ENCODE results near the gene LRFN3. TPM values are rescaled to one million over a fixed set of nuclear protein-coding genes. Genes with fewer than 3 reads are reported as not detected.

The LRFN3 gene
- total and polyA plus RNA-seq, 4 donors = 5.5 to 47.8 (median 25.8) TPM

DNA sequence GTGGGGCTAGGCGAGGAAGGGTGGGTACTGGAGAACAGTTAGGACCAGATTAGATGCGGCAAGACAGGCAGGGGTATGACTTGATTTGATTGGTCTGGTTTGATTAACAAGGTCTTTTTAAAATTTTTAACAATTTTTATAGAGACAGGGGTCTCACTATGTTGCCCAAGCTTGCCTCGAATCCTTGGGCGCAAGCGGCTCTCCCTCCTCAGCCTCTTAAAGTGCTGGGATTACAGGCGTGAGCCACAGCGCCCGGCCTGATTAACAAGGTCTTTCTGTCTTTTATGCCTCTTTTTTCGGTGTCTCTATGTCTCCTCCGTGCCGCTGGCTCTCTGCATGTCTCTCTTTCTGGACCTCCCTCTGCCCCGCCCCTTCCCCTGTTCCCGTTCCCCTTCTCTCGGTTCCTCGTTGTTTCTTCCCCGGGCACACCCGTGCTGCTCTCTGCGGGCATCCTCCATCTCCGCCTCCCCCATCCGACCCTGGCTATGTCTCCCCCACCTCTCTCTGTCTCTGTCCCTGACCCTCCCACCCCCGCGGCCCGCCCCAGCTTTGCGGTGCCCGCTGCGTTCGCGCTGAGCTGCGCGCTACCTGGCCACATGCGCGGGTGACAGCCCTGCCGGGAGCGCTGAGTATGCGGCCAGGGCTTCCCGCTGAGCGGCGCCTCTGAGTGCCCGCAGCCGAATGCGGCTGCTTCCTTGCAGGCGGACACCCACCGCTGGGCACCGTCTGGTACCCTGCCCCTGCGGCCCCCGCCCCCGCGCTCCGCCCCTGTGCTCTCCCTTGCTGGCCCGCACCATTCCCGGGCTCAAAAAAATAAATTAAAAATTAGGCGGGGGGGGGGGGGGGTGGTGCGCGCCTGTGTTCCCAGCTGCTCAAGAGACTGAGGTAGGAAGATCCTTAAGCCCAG lies 50.7 kb downstream of the LRFN3 start:
- Histone ChIP-seq H3K9me3 (ENCODE audit: control insufficient read depth, insufficient read depth, low read length) (no peaks in the 10 kb centered on the region), H3K4me1 (ENCODE audit: control insufficient read depth, insufficient read depth, low read length) (peaks cover 15% of the 10 kb centered on the region), H3K36me3 (ENCODE audit: control insufficient read depth, insufficient read depth, low read length) (no peaks in the 10 kb centered on the region), H3K4me3 (ENCODE audit: low read depth, low read length) (no peak overlapping the region), H3K27ac (ENCODE audit: low read depth, low read length) (no peak overlapping the region), H3K27me3 (ENCODE audit: control insufficient read depth, insufficient read depth, low read length) (peaks cover 14% of the 10 kb centered on the region)
- DNase-seq (ENCODE audit: low read depth in 4 of 6, low spot score in 6 of 6) = peak in 2 of 6 donors; percentile 74 to 87
- WGBS (ENCODE audit: insufficient coverage) = 5% methylated on average over 47 of the region's 54 CpGs

DNA sequence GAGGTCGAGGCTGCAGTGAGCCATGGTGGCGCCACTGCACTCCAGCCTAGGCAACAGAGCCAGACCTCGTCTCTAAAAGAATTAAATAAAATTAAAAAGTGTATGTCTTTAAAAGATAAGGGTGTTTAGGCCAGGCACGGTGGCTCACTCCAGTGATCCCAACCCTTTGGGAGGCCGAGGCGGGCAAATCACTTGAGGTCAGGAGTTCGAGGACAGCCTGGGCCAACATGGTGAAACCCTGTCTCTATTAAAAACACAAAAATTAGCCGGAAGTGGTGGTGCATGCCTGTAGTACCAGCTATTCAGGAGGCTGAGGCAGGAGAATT lies 51.4 kb downstream of the LRFN3 start:
- H3K27me3 ChIP-seq (ENCODE audit: control insufficient read depth, insufficient read depth, low read length) = peaks cover 14% of the 10 kb centered on the region
- H3K4me3 ChIP-seq (ENCODE audit: low read depth, low read length) = no peak overlapping the region
- H3K27ac ChIP-seq (ENCODE audit: low read depth, low read length) = no peak overlapping the region
- no peaks in the 10 kb centered on the region for H3K9me3 ChIP-seq (ENCODE audit: control insufficient read depth, insufficient read depth, low read length)
- peaks cover 15% of the 10 kb centered on the region for H3K4me1 ChIP-seq (ENCODE audit: control insufficient read depth, insufficient read depth, low read length)
- DNase-seq (ENCODE audit: low read depth in 4 of 6, low spot score in 6 of 6) = no peak
- no peaks in the 10 kb centered on the region for H3K36me3 ChIP-seq (ENCODE audit: control insufficient read depth, insufficient read depth, low read length)
- 42% methylated on average over 4 of the region's 8 CpGs for WGBS (ENCODE audit: insufficient coverage)

- peaks cover 17% of the 10 kb centered on the region for H3K4me1 ChIP-seq (ENCODE audit: control insufficient read depth, insufficient read depth, low read length)
- no peak for DNase-seq (ENCODE audit: low read depth in 4 of 6, low spot score in 6 of 6)
- H3K27me3 ChIP-seq (ENCODE audit: control insufficient read depth, insufficient read depth, low read length) = peaks cover 14% of the 10 kb centered on the region
- no CpG with 5 or more reads among the region's 3 CpGs for WGBS (ENCODE audit: insufficient coverage)
- no peak overlapping the region for H3K27ac ChIP-seq (ENCODE audit: low read depth, low read length)
- H3K36me3 ChIP-seq (ENCODE audit: control insufficient read depth, insufficient read depth, low read length) = no peaks in the 10 kb centered on the region
- no peak overlapping the region for H3K4me3 ChIP-seq (ENCODE audit: low read depth, low read length)
- no peaks in the 10 kb centered on the region for H3K9me3 ChIP-seq (ENCODE audit: control insufficient read depth, insufficient read depth, low read length)
Measured at GRCh38 chr19:35988824-35989223, 52.6 kb downstream of the LRFN3 start.

- Histone ChIP-seq H3K27me3 (ENCODE audit: control insufficient read depth, insufficient read depth, low read length) (peaks cover 14% of the 10 kb centered on the region), H3K4me1 (ENCODE audit: control insufficient read depth, insufficient read depth, low read length) (peaks cover 25% of the 10 kb centered on the region), H3K36me3 (ENCODE audit: control insufficient read depth, insufficient read depth, low read length) (no peaks in the 10 kb centered on the region), H3K9me3 (ENCODE audit: control insufficient read depth, insufficient read depth, low read length) (no peaks in the 10 kb centered on the region), H3K4me3 (ENCODE audit: low read depth, low read length) (no peak overlapping the region), H3K27ac (ENCODE audit: low read depth, low read length) (no peak overlapping the region)
- no peak for DNase-seq (ENCODE audit: low read depth in 4 of 6, low spot score in 6 of 6)
- WGBS (ENCODE audit: insufficient coverage) = 93% methylated on average over 2 of the region's 4 CpGs
Measured at GRCh38 chr19:35990156-35990555, 54.0 kb downstream of the LRFN3 start.

- H3K4me1 ChIP-seq (ENCODE audit: control insufficient read depth, insufficient read depth, low read length) = peaks cover 32% of the 10 kb centered on the region
- no peak for DNase-seq (ENCODE audit: low read depth in 4 of 6, low spot score in 6 of 6)
- no peak overlapping the region for H3K27ac ChIP-seq (ENCODE audit: low read depth, low read length)
- 71% methylated on average over 4 of the region's 10 CpGs for WGBS (ENCODE audit: insufficient coverage)
- no peak overlapping the region for H3K4me3 ChIP-seq (ENCODE audit: low read depth, low read length)
- H3K27me3 ChIP-seq (ENCODE audit: control insufficient read depth, insufficient read depth, low read length) = peaks cover 10% of the 10 kb centered on the region
- no peaks in the 10 kb centered on the region for H3K9me3 ChIP-seq (ENCODE audit: control insufficient read depth, insufficient read depth, low read length)
- H3K36me3 ChIP-seq (ENCODE audit: control insufficient read depth, insufficient read depth, low read length) = no peaks in the 10 kb centered on the region
Measured at GRCh38 chr19:35990771-35991730, 54.9 kb downstream of the LRFN3 start.

DNA sequence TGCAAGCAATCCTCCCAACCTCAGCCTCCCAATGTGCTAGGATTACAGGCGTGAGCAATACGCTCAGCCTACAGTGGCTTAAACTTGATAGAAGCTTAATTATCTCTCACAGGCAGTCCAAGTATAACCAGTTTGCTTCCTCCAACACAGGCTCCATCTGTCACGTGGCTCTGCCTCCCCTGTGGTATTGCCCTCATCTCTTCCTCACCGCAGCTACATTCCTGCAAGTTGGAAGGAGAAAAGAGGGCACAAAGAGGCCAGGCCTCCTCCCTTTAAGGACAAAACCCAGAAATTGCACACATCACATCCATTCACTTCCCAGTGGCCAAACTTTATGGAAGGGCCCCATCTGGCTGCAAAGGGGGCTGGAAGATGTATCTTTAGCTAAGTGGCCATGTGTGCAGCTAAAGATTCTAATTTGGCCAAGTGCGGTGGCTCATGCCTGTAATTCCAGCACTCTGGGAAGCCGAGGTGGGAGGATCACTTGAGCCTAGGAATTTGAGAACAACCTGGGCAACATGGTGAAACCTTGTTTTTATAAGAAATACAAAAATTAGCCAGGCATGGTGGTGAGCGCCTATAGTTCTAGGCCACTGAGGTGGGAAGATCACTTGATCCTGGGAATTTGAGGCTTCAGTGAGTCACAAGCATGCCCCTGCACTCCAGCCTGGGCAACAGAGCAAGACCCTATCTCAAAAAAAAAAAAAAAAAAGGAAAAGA lies 55.7 kb downstream of the LRFN3 start:
- Histone ChIP-seq H3K4me1 (ENCODE audit: control insufficient read depth, insufficient read depth, low read length) (peaks cover 30% of the 10 kb centered on the region), H3K9me3 (ENCODE audit: control insufficient read depth, insufficient read depth, low read length) (no peaks in the 10 kb centered on the region), H3K4me3 (ENCODE audit: low read depth, low read length) (no peak overlapping the region), H3K27me3 (ENCODE audit: control insufficient read depth, insufficient read depth, low read length) (peaks cover 3% of the 10 kb centered on the region), H3K27ac (ENCODE audit: low read depth, low read length) (no peak overlapping the region), H3K36me3 (ENCODE audit: control insufficient read depth, insufficient read depth, low read length) (no peaks in the 10 kb centered on the region)
- DNase-seq (ENCODE audit: low read depth in 4 of 6, low spot score in 6 of 6) = no peak
- 80% methylated on average over 6 of the region's 7 CpGs for WGBS (ENCODE audit: insufficient coverage)

- peaks cover 11% of the 10 kb centered on the region for H3K36me3 ChIP-seq (ENCODE audit: control insufficient read depth, insufficient read depth, low read length)
- H3K9me3 ChIP-seq (ENCODE audit: control insufficient read depth, insufficient read depth, low read length) = no peaks in the 10 kb centered on the region
- no peak overlapping the region for H3K27ac ChIP-seq (ENCODE audit: low read depth, low read length)
- no peak for DNase-seq (ENCODE audit: low read depth in 4 of 6, low spot score in 6 of 6)
- H3K27me3 ChIP-seq (ENCODE audit: control insufficient read depth, insufficient read depth, low read length) = no peaks in the 10 kb centered on the region
- H3K4me3 ChIP-seq (ENCODE audit: low read depth, low read length) = no peak overlapping the region
- 80% methylated on average over 1 of the region's 8 CpGs for WGBS (ENCODE audit: insufficient coverage)
- peaks cover 23% of the 10 kb centered on the region for H3K4me1 ChIP-seq (ENCODE audit: control insufficient read depth, insufficient read depth, low read length)
Measured at GRCh38 chr19:35992907-35993765, 57.0 kb downstream of the LRFN3 start.

DNA sequence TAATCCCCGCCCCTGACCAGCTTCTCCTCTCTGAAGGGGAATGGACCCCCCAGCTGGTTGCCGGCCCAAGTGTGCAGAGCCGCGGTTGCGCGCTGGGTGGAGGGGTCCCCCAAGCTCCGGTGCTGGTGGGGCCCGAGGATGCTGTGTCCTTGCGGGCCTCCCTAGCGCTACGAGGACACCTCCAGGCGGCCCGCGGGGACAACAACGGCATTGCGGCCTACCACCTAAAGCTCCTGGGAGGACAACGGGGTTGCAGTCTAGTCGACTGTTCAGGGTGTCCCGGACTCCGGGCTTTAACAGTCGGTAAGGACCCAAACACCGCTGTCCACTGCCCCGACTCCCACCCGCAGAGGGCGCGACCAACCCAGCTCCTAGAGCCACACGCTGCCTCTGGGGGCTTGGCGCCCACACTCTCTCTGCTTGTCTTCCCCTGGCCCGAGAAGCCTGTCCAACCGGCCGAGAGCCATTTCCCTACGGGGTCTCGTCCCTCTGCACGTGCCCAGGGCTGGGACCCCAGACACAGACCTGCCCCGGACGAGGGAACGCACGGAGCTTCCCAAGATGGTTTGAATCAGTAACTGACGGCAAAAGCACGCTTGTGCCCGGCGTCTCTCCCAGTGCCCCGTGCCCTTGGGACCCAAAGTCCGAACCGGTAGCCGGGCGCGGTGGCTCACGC lies 57.9 kb downstream of the LRFN3 start:
- Histone ChIP-seq H3K4me1 (ENCODE audit: control insufficient read depth, insufficient read depth, low read length) (peaks cover 26% of the 10 kb centered on the region), H3K27ac (ENCODE audit: low read depth, low read length) (no peak overlapping the region), H3K36me3 (ENCODE audit: control insufficient read depth, insufficient read depth, low read length) (peaks cover 21% of the 10 kb centered on the region), H3K27me3 (ENCODE audit: control insufficient read depth, insufficient read depth, low read length) (no peaks in the 10 kb centered on the region), H3K9me3 (ENCODE audit: control insufficient read depth, insufficient read depth, low read length) (no peaks in the 10 kb centered on the region), H3K4me3 (ENCODE audit: low read depth, low read length) (peak overlapping the region; percentile 70)
- peak in 2 of 6 donors; percentile 18 to 32 for DNase-seq (ENCODE audit: low read depth in 4 of 6, low spot score in 6 of 6)
- 27% methylated on average over 44 of the region's 49 CpGs for WGBS (ENCODE audit: insufficient coverage)

Measured in spinal cord (tissue), 10 donors.